Adipocyte (in vitro differentiated cells): ENCODE results near the gene LMF2.

Experiments
- DNase-seq: peaks from one replicate; pipeline ENCODE4 v3.0.0-alpha.2; 2015; ENCODE audit warnings: low read depth
- H3K27me3 ChIP-seq: replicated peaks from 2 replicates; pipeline ENCODE4 v1.7.0; 2013; ENCODE audit warnings: mild to moderate bottlenecking, low read length, moderate library complexity; ENCODE audit not compliant: control insufficient read depth, insufficient read depth
- H3K36me3 ChIP-seq: 2 replicates; pipeline ENCODE4 v1.7.0; 2013; ENCODE audit warnings: low read length, mild to moderate bottlenecking, moderate library complexity; ENCODE audit not compliant: control insufficient read depth, insufficient read depth, severe bottlenecking
- H3K4me1 ChIP-seq: 2 replicates; pipeline ENCODE4 v1.7.0; 2013; ENCODE audit warnings: mild to moderate bottlenecking, low read length, moderate library complexity; ENCODE audit not compliant: control insufficient read depth, insufficient read depth
- H3K4me3 ChIP-seq: 2 replicates; pipeline ENCODE4 v1.7.0; 2013; ENCODE audit warnings: mild to moderate bottlenecking, low read length, moderate library complexity
- H3K9ac ChIP-seq: 2 replicates; pipeline ENCODE4 v1.7.0; 2013; ENCODE audit warnings: mild to moderate bottlenecking, low read length, moderate library complexity
- H3K9me3 ChIP-seq: 2 replicates; pipeline ENCODE4 v1.7.0; 2013; ENCODE audit warnings: mild to moderate bottlenecking, low read length, moderate library complexity; ENCODE audit not compliant: control insufficient read depth

LMF2 gene

DNA sequence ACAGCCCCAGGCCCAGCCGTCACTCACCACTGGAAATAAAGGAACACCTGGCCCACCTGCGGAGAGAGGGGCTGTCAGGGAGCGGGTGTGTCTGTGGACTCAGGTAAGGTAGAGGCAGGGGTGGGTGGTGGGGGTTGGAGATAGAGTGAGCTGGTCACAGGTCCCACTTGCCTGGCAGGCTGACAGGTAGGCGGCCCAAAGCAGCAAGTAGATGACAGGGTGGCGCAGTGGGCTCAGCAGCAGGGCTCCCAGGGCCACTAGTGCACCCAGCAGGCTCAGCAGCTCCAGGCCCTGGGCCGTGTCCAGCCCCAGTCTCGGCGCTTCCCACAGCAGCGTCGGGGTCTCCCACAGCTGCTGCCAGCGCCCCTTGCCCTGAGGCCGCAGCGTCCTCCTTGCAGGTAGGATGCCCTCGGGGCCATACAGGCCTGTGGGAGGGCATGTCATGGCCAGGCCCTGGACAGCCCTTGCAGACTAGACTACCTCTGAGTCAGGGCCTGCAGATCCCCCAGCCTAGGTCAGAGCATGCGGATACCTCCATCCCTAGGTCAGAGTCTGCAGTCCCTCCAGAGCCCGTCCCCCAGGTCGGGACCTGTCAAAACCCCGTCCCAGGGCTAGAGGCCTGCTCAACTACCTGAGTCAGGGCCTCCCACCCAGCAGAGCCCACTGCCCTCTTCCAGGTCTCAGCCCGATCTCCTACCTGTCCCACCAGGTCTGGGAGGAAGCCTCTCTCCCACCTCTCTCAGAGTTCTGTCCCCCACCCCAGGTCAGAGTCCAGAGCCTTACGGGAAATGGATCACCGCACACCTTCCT lies 686 bp downstream of the LMF2 start:
- H3K9ac ChIP-seq = peak overlapping the region; percentile 96
- H3K36me3 ChIP-seq = peaks cover 22% of the 10 kb centered on the region
- H3K27me3 ChIP-seq = no peaks in the 10 kb centered on the region
- peaks cover 15% of the 10 kb centered on the region for H3K4me1 ChIP-seq
- H3K9me3 ChIP-seq = no peaks in the 10 kb centered on the region
- DNase-seq = peak; percentile 15
- peak overlapping the region; percentile 94 for H3K4me3 ChIP-seq

DNA sequence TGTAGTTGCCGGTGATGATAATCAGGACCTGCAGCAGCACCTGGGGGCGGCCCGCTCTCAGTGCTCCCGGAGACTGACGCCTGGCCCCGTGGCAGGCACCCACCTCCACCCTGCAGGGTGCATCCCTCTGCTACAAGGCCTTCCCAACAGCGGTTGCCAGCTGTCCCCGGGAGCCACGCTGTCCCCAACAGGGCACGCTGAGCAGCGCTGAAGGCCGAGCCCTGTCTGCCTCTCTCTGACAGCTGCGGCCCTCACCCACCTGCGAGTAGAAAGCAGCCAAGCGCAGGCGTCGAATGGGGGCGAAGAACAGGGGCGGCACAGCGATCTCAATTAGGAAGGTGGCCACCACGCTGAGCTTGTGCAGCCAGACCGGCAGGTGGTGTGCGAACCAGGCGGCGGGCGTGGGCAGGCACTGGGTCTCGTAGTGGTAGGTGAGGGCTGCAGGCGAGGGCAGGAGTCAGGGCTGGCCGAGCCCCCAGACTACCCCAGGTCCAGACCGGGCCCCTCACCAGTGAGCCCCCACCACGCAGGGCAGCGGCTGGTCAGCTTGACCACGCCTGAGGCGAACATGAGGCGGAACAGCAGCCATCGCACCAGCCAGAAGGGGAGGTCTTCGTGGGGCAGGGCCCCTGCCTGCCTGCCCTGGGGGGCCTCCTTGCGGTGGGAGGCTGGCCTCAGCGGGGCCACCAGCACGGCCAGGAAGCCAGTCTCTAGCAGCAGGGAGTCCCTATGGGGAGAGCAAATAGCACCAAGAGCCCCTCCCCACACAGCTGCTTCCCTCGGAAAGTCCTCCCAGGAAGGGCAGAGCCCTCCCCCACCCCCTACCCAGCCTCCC lies 1.5 kb downstream of the LMF2 start:
- H3K4me1 ChIP-seq = peaks cover 15% of the 10 kb centered on the region
- DNase-seq = no peak
- no peaks in the 10 kb centered on the region for H3K27me3 ChIP-seq
- no peaks in the 10 kb centered on the region for H3K9me3 ChIP-seq
- H3K36me3 ChIP-seq = peaks cover 22% of the 10 kb centered on the region
- H3K9ac ChIP-seq = peak overlapping the region; percentile 96
- H3K4me3 ChIP-seq = peak overlapping the region; percentile 94

DNA sequence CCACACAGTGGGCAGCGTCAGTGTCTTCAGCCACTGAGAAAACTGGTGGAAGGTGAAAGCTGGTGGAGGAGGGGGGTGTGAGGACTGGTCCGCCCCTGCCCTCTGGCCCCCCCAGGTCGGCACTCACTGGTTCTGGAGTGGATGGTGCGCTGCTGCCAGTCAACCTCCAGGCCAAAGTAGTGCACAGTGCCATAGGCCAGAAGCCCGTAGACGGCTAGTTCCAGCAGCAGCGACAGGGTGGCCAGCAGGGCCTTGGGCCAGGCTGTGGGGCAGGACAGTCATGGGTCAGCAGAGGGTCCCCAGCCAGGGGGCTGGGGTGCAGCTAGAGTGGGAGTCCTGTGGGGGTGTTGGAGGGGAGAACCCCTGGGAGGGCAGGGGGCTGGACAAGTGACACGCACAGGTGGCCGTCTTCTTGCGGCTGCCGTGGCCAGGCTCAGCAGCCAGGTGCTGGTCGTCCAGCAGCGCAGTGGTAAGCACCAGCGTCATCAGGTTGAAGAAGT lies 2.2 kb downstream of the LMF2 start:
- no peak for DNase-seq
- Histone ChIP-seq H3K36me3 (peaks cover 22% of the 10 kb centered on the region), H3K27me3 (no peaks in the 10 kb centered on the region), H3K9me3 (no peaks in the 10 kb centered on the region), H3K4me3 (no peak overlapping the region), H3K4me1 (peaks cover 15% of the 10 kb centered on the region), H3K9ac (no peak overlapping the region)

DNA sequence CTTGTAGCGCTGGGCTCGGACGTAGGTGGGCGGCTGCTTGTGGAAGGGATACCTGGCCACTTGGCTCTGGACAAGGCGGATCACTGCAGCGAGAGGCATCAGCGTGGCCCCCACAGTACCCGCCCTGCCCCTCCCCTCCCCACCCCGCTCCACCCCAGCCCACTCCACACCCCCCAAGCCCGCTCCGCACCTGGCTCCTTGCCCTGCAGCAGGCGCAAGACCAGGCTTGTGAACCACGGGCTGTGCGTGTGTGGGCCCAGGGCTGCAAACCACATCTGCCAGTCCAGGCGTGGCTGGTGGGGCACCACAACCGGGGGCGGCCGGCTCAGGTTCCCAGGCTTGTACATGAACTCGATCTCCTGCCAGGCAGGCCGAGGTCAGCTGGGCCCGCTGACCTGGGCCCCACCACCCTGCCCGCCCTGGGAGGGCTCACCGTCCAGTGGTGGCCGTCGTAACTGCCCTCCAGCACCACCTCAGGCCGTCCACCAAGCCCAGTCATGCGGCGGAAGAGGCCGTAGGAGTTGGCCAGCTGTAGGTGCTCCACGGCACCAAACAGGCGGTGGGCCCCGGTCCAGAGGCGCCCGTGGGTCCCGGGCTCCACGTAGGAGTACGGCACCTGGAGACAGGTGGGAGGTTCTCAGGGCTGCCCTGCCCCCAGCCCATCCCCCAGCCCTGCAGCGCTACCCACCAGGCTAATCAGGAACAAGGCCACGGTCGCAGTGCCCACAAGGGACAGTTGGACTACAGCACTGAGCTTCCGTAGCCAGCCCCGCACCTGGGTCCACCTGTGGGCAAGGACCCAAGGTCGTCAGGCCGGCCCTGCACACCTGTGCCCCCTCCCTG lies 2.9 kb downstream of the LMF2 start:
- Histone ChIP-seq H3K27me3 (no peaks in the 10 kb centered on the region), H3K9me3 (no peaks in the 10 kb centered on the region), H3K4me3 (no peak overlapping the region), H3K4me1 (peaks cover 15% of the 10 kb centered on the region), H3K9ac (no peak overlapping the region), H3K36me3 (peaks cover 22% of the 10 kb centered on the region)
- no peak for DNase-seq

DNA sequence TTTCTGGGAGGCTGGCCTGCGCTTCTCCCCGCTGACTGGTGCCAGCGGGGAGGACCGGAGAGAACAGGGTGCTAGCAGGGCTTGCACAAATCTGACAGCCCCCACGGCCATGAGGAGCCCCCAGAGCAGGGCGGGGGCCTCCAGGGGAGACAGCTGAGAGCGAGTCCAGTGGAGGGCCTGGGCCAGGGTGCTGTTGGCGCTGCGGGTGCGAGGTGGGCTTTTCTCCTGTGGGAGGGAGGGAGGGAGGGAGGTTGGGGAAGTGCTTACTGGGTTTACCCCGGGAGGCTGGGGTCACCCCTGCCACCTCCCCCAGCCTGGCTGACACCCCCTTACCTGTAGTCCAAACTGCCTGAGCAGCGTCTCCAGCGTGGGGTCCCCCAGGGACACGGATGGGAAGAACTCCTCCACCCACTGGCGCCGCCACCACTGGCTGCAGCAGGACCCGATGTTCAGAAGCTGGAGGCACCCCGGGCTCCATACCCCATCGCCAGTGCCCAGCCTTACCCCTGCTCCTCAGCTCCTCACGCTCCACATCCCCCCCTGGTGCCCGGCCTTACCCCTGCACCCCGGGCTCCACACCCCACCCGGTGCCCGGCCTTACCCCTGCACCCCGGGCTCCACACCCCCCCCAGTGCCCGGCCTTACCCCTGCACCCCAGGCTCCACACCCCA lies 3.9 kb downstream of the LMF2 start:
- no peak for DNase-seq
- H3K9me3 ChIP-seq = no peaks in the 10 kb centered on the region
- no peak overlapping the region for H3K4me3 ChIP-seq
- H3K4me1 ChIP-seq = peaks cover 6% of the 10 kb centered on the region
- peaks cover 22% of the 10 kb centered on the region for H3K36me3 ChIP-seq
- H3K27me3 ChIP-seq = no peaks in the 10 kb centered on the region
- H3K9ac ChIP-seq = no peak overlapping the region

DNA sequence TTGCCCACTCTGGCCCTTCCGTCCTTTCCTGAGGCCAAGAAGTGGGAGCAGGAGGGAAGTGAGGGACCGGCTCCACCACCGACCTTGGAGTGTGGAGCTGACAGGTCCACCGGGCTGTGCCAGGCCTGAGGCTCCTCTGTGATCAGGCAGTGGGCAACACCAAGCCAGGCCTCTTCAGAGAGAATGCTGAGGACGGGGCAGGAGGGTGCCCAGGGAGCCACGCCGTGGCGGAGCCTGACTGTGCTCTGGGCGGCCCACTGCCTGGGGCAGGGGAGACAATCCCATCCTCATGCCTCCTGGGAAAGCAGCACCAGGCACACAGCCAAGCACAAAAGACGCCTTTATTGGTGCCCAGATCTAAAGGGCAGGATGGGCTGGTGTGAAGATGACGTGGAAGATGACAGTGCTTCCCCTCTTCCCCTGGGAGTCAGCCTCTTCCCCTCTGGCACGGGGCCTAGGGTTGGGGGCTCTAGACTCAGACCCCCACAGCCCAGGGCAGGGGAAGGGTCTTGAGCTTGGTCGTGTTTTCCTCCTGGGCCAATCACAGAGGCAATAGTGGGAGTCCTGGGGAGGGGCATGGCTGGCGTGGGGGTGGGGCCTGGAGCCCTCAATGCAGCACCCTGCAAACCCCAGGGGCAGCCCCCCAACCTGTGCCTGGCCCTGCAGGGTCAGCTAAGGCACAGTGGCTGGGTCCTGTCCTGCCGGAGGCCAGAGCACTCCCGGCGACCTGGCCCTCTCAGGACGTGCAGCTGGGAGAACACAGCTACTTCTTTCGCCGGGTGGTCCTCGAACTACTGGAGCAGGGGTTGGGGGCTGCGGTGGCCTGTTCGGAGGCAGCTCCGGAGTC lies 4.7 kb downstream of the LMF2 start:
- H3K4me3 ChIP-seq = no peak overlapping the region
- H3K36me3 ChIP-seq = peaks cover 22% of the 10 kb centered on the region
- H3K9me3 ChIP-seq = no peaks in the 10 kb centered on the region
- H3K4me1 ChIP-seq = peaks cover 9% of the 10 kb centered on the region
- H3K27me3 ChIP-seq = no peaks in the 10 kb centered on the region
- no peak overlapping the region for H3K9ac ChIP-seq
- no peak for DNase-seq

DNA sequence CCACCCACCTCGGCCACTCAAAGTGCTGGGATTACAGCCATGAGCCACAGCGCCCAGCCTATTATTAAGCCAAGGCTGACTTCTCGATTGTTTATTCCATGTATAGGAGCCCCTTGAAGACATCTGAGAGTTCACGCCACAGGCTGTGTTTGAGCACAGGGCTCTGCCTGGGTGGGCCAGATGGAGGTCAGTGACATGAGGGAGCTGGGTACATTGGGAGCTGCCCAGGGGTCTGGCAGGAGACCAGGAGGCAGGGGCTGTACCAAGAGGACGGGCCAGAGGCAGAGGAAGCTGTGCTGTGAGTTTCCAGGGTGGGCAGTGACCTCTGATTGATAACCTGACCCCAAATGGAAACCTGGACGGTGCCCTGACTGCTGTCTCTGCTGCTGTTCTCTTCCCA lies 5.4 kb downstream of the LMF2 start:
- H3K4me3 ChIP-seq = no peak overlapping the region
- H3K27me3 ChIP-seq = no peaks in the 10 kb centered on the region
- H3K36me3 ChIP-seq = peaks cover 22% of the 10 kb centered on the region
- DNase-seq = no peak
- H3K9ac ChIP-seq = no peak overlapping the region
- no peaks in the 10 kb centered on the region for H3K9me3 ChIP-seq
- peaks cover 9% of the 10 kb centered on the region for H3K4me1 ChIP-seq

DNA sequence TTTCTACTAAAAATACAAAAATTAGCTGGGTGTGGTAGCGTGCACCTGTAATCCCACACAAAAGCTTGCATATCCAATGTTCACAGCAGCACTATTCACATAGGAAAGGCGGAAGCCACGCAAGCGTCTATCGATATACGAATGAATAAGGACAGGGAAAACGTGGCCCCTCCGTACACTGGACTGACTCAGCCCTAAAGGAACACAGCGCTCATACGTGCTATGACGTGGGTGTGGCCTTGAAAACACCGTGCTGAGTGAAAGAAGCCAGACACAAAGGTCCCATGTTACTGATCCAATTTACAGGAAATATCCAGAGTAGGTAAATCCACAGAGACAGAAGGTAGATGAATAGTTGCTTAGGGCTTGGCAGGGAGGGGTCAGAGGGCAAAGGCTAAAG lies 7.0 kb downstream of the LMF2 start:
- DNase-seq = no peak
- H3K9ac ChIP-seq = no peak overlapping the region
- peaks cover 18% of the 10 kb centered on the region for H3K36me3 ChIP-seq
- no peaks in the 10 kb centered on the region for H3K27me3 ChIP-seq
- H3K4me3 ChIP-seq = no peak overlapping the region
- no peaks in the 10 kb centered on the region for H3K9me3 ChIP-seq
- peaks cover 3% of the 10 kb centered on the region for H3K4me1 ChIP-seq

DNA sequence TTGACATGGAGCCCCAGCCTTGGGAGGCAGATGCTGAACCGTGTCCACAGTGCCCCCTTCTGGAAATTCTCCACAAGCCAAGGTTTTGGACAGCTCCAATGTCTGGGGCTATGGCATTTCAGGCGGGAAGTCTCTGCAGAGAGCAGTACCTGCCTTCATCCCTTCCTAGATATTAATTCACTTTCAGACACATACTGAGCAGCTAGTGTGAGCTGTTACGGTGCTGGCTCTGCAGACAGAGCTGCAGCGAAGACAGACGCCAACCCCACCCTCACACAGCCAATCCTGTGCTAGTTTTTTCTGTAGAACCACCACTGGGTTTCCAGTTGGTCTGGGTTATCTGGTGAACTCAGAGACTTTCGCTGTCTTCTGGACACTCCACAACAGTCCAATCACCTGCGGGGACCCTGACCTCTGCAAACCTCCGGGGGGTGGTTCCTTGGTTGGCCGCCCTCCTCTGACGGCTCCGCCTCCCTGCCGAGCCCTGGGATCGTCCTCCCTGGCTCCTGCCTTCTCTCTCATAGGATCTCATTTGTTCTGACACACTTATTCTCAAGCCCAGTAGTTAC lies 9.1 kb downstream of the LMF2 start:
- peaks cover 3% of the 10 kb centered on the region for H3K4me1 ChIP-seq
- H3K36me3 ChIP-seq = peaks cover 11% of the 10 kb centered on the region
- no peaks in the 10 kb centered on the region for H3K27me3 ChIP-seq
- peak; percentile 64 for DNase-seq
- no peak overlapping the region for H3K4me3 ChIP-seq
- H3K9me3 ChIP-seq = no peaks in the 10 kb centered on the region
- H3K9ac ChIP-seq = no peak overlapping the region

DNA sequence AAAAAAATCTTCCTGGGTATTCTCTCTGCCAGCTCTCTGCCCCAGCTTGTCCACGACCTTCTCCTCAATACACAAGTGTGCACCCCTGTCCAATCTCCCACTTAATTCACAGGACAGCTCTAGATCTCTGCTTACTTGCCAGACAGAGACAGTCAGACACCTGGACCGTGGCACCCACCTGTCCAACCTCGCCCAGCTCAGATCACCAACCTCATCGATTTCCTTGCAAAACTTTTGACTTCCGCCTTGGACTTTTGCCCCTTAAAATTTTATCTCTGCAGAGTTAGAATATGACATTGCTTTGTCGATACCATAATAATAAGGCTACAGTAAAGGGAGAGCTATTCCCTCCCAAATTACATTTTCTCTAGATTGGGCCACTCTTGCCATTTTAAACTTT lies 10.4 kb downstream of the LMF2 start:
- H3K36me3 ChIP-seq = no peaks in the 10 kb centered on the region
- H3K9me3 ChIP-seq = no peaks in the 10 kb centered on the region
- no peak overlapping the region for H3K9ac ChIP-seq
- H3K4me3 ChIP-seq = no peak overlapping the region
- DNase-seq = no peak
- H3K4me1 ChIP-seq = peaks cover 3% of the 10 kb centered on the region
- no peaks in the 10 kb centered on the region for H3K27me3 ChIP-seq
